GM13976 (cell line): ENCODE measurements around the gene KIF1A.

Experiments
- DNase-seq: peaks from one replicate; pipeline ENCODE4 v3.0.0; 2012; ENCODE audit warnings: low spot score
- CTCF ChIP-seq: IDR thresholded peaks from 2 replicates; pipeline ENCODE4 v1.5.1; 2012; ENCODE audit warnings: borderline replicate concordance, mild to moderate bottlenecking; ENCODE audit not compliant: insufficient read depth; ENCODE audit errors: extremely low read depth, missing control alignments, control extremely low read depth
- in situ Hi-C: fragments of 300-500 bp; cut with MboI; formaldehyde crosslinking; loops from one replicate; pipeline ENCODE4 v1.12.0; 2022; ENCODE audit warnings: low sequenced_read_pairs, mixed read lengths, inconsistent platforms; ENCODE audit not compliant: unreplicated experiment

KIF1A gene

GRCh38 chr2:240817496-240818292 is 2.3 kb downstream of the KIF1A start:
- DNase-seq = peak; percentile 29
- no peak for TF ChIP-seq CTCF
- in situ Hi-C loops = no loop called here

GRCh38 chr2:240816584-240817495 is 3.2 kb downstream of the KIF1A start:
- DNase-seq = peak; percentile 28
- in situ Hi-C loops = no loop called here
- no peak for TF ChIP-seq CTCF

GRCh38 chr2:240815761-240816583 is 4.0 kb downstream of the KIF1A start:
- TF ChIP-seq CTCF = no peak
- in situ Hi-C loops = no loop called here

GRCh38 chr2:240814946-240815760 is 4.9 kb downstream of the KIF1A start:
- in situ Hi-C loops = no loop called here
- DNase-seq = no peak
- no peak for TF ChIP-seq CTCF

More at GRCh38 chr2:240815761-240816583, 4.0 kb downstream of the KIF1A start:
- DNase-seq = peak; percentile 24

- no peak for DNase-seq
- no peak for TF ChIP-seq CTCF
- in situ Hi-C loops = no loop called here
These were observed 5.7 kb downstream of the KIF1A start for GRCh38 chr2:240814280-240814679.
